ACC112 (cell line): ENCODE measurements around the gene MCM7.

Source experiments
- H2AFZ ChIP-seq: fragments of 200-600 bp; sonication (generic); one replicate; pipeline ENCODE4 v1.6.0; 2017; ENCODE audit warnings: antibody characterized with exemption, low read length; ENCODE audit not compliant: unreplicated experiment
- H3K27ac ChIP-seq: fragments of 200-600 bp; sonication (generic); 2 replicates; pipeline ENCODE4 v1.5.1; 2014; ENCODE audit warnings: low read depth, mild to moderate bottlenecking, antibody characterized with exemption, low read length, moderate library complexity
- H3K27me3 ChIP-seq: fragments of 200-600 bp; sonication (generic); 2 replicates; pipeline ENCODE4 v1.6.1; 2014; ENCODE audit warnings: mild to moderate bottlenecking, antibody characterized with exemption, low read length, moderate library complexity, mixed read lengths; ENCODE audit not compliant: insufficient read depth
- H3K36me3 ChIP-seq: fragments of 200-600 bp; sonication (generic); 2 replicates; pipeline ENCODE4 v1.6.1; 2016; ENCODE audit warnings: mild to moderate bottlenecking, antibody characterized with exemption, low read length, moderate library complexity, mixed read lengths; ENCODE audit not compliant: insufficient read depth
- H3K4me1 ChIP-seq: fragments of 200-600 bp; sonication (generic); one replicate; pipeline ENCODE4 v1.6.1; 2016; ENCODE audit warnings: low read length, mixed read lengths; ENCODE audit not compliant: insufficient read depth, unreplicated experiment, control insufficient read depth
- H3K4me3 ChIP-seq: fragments of 200-600 bp; sonication (generic); 2 replicates; pipeline ENCODE4 v1.5.1; 2014; ENCODE audit warnings: mild to moderate bottlenecking, low read depth, low read length
- H3K79me2 ChIP-seq: fragments of 200-600 bp; sonication (generic); one replicate; pipeline ENCODE4 v1.6.0; 2016; ENCODE audit warnings: low read length; ENCODE audit not compliant: control insufficient read depth, unreplicated experiment, insufficient read depth

The MCM7 gene

DNA sequence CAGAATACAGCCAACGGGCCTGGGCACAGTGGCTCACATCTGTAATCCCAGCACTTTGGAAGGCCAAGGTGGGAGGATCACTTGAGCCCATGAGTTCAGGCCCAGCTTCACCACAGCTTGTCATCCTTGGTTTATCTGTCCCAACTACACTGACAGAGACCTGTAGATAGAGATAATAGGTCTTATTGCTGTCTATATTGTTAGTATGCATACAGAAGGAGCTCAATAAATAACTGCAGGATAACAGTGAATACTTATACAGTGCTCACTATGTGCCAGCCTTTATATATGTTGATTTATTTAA is 19.5 kb upstream of the MCM7 start:
- H3K79me2 ChIP-seq = peaks cover 10% of the 10 kb centered on the region
- no peak overlapping the region for H3K27ac ChIP-seq
- H3K4me1 ChIP-seq = peaks cover 11% of the 10 kb centered on the region
- H3K4me3 ChIP-seq = peak overlapping the region; percentile 89
- no peaks in the 10 kb centered on the region for H3K36me3 ChIP-seq
- no peak overlapping the region for H2AFZ ChIP-seq
- H3K27me3 ChIP-seq = no peaks in the 10 kb centered on the region

- H3K27ac ChIP-seq = peak overlapping the region; percentile 81
- no peaks in the 10 kb centered on the region for H3K27me3 ChIP-seq
- H3K36me3 ChIP-seq = no peaks in the 10 kb centered on the region
- H3K4me3 ChIP-seq = peak overlapping the region; percentile 89
- H3K4me1 ChIP-seq = peaks cover 6% of the 10 kb centered on the region
- H2AFZ ChIP-seq = peak overlapping the region; percentile 83
- H3K79me2 ChIP-seq = peaks cover 10% of the 10 kb centered on the region
Measured at GRCh38 chr7:100119970-100120732, 19.0 kb upstream of the MCM7 start.

- H3K4me1 ChIP-seq = peaks cover 6% of the 10 kb centered on the region
- no peaks in the 10 kb centered on the region for H3K36me3 ChIP-seq
- H3K27ac ChIP-seq = peak within 1 kb of the TSS; percentile 81
- H2AFZ ChIP-seq = peak within 1 kb of the TSS; percentile 83
- H3K79me2 ChIP-seq = peaks cover 10% of the 10 kb centered on the region
- H3K27me3 ChIP-seq = no peaks in the 10 kb centered on the region
- peak within 1 kb of the TSS; percentile 89 for H3K4me3 ChIP-seq
Measured at GRCh38 chr7:100119072-100119969, 18.1 kb upstream of the MCM7 start, which contains the start of the genes CNPY4 and TAF6. Gene CNPY4, plus strand, starts transcription at chr7:100119634. Its CDS starts 111 bp downstream, at chr7:100119745. Gene TAF6, minus strand, starts transcription at chr7:100119358. Its CDS starts 5,149 bp downstream, at chr7:100114209.

- peak overlapping the region; percentile 41 for H2AFZ ChIP-seq
- no peak overlapping the region for H3K27ac ChIP-seq
- peaks cover 10% of the 10 kb centered on the region for H3K79me2 ChIP-seq
Measured at GRCh38 chr7:100118388-100119071, 17.3 kb upstream of the MCM7 start.

DNA sequence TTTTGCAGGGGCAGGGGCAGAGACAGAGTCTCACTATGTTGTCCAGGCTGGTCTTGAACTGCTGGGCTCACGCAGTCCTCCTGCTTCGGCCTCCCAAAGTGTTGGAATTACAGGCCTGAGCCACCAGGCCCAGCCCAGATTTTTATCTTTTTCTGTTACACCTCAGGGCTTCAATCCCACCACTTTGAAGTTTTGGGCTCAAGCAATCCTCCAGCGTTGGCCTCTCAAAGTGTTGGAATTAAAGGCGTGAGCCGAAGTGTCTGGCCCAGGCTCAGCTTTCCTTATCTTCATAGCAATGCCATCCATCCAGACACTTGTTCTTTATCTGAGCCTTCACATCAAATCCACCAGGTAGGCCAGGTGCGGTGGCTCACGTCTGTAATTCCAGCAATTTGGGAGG is 13.8 kb upstream of the MCM7 start:
- Histone ChIP-seq H3K27me3 (no peaks in the 10 kb centered on the region), H3K27ac (no peak overlapping the region), H2AFZ (no peak overlapping the region), H3K79me2 (peaks cover 8% of the 10 kb centered on the region), H3K4me1 (no peaks in the 10 kb centered on the region), H3K36me3 (peaks cover 3% of the 10 kb centered on the region; the same call in 1 of the 2 replicates), H3K4me3 (no peak overlapping the region)

More at GRCh38 chr7:100118388-100119071, 17.3 kb upstream of the MCM7 start:
- H3K4me1 ChIP-seq = peaks cover 6% of the 10 kb centered on the region
- H3K27me3 ChIP-seq = no peaks in the 10 kb centered on the region
- H3K4me3 ChIP-seq = peak overlapping the region; percentile 89
- no peaks in the 10 kb centered on the region for H3K36me3 ChIP-seq

DNA sequence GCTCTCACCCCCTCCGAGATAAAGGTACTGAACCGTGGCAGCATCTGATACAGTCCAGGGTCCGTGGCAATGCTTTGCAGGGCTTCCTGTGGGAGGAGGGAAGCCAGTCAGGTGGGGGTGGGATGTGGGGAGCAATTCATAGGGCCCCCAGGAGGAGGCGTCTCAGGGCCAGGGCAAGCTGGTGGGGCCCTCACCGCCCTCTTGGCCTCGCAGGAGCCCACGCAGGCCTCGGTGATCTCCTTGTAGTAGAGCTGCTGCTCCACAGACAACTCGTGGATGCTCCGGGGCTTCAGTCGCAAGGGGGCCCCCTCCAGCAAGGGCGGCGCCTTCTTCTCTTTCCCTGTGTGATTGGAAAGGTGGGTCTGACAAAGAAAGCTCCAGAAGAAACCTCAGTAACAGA is 10.7 kb upstream of the MCM7 start:
- H3K27me3 ChIP-seq = no peaks in the 10 kb centered on the region
- H3K36me3 ChIP-seq = peaks cover 3% of the 10 kb centered on the region; the same call in 1 of the 2 replicates
- H3K4me3 ChIP-seq = no peak overlapping the region
- H3K27ac ChIP-seq = no peak overlapping the region
- H3K4me1 ChIP-seq = no peaks in the 10 kb centered on the region
- H2AFZ ChIP-seq = no peak overlapping the region
- no peaks in the 10 kb centered on the region for H3K79me2 ChIP-seq

DNA sequence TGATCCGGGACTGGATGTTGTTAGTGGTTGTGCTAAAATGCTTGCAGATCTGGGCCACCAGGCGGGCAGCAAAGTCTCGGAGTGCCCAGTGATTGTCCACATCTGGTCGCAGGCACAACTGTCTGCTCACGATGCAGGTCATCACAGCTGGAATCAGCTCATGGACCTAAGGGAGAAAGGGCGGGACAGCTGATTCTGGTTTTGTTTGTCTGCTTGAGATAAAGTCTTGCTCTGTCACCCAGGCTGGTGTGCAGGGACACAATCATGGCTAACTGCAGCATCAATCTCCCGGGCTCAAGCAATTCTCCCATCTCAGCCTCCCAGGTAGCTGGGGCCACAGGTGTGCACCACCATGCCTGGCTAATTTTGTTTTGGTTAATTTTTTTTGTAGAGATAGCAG is 10.0 kb upstream of the MCM7 start:
- Histone ChIP-seq H3K4me3 (no peak overlapping the region), H3K27me3 (no peaks in the 10 kb centered on the region), H3K27ac (no peak overlapping the region), H2AFZ (no peak overlapping the region), H3K79me2 (no peaks in the 10 kb centered on the region), H3K4me1 (no peaks in the 10 kb centered on the region), H3K36me3 (peaks cover 3% of the 10 kb centered on the region; the same call in 1 of the 2 replicates)

DNA sequence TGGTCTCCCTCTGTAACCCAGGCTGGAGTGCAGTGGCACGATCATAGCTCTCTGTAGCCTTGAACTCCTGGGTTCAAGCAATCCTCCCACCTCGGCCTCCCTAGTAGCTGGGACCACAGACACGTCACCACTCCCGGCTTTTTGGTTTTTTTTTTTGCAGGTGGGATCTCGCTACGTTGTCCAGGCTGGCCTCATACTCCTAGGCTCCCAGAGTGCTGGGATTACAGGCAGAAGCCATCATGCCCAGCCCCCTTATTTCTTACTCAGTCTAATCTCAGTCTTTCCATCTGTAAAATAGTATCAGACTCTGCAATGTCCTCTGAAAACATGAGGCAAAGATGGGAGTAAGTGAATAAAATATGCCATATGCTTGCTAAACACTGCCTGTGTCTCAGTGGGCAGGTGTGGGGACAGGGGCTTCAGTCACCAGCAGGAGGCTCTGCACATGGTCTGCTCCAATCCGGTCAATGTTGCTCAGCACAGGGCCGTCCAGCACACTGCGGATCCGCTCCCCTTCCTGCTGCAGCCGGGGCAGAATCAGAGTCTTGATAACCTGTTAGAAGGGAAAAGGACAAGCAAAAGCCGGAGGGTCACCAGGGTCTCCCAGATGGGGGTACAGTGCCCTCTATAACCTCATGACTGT is 8.4 kb upstream of the MCM7 start:
- Histone ChIP-seq H3K4me3 (no peak overlapping the region), H2AFZ (no peak overlapping the region), H3K27me3 (no peaks in the 10 kb centered on the region), H3K79me2 (no peaks in the 10 kb centered on the region), H3K4me1 (no peaks in the 10 kb centered on the region), H3K27ac (no peak overlapping the region), H3K36me3 (peaks cover 3% of the 10 kb centered on the region; the same call in 1 of the 2 replicates)

DNA sequence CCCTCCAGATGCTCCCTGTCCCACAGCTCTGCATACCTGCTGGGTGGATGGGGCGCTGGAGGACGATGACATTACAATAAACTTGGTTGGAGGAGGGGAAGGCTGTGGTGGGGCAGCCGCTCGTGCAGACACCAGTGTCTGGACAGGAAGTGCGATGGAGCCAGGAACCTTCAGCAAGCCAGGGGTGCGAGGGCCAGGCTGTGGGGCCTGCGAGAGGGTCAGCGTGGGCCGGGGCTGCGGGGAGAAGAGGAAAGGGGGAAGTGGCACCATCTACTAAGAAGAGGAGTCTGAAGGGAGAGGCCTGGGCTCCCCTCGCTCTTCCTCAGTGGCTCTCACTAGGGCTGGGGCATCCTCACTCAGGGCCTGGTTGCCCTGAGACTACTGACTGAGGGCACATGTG is 6.7 kb upstream of the MCM7 start:
- Histone ChIP-seq H3K4me1 (no peaks in the 10 kb centered on the region), H3K27me3 (no peaks in the 10 kb centered on the region), H3K36me3 (peaks cover 3% of the 10 kb centered on the region; the same call in 1 of the 2 replicates), H3K4me3 (no peak overlapping the region), H2AFZ (no peak overlapping the region), H3K79me2 (no peaks in the 10 kb centered on the region), H3K27ac (no peak overlapping the region)
